Measurements from ENCODE around the gene RASA3.

Gene RASA3

DNA sequence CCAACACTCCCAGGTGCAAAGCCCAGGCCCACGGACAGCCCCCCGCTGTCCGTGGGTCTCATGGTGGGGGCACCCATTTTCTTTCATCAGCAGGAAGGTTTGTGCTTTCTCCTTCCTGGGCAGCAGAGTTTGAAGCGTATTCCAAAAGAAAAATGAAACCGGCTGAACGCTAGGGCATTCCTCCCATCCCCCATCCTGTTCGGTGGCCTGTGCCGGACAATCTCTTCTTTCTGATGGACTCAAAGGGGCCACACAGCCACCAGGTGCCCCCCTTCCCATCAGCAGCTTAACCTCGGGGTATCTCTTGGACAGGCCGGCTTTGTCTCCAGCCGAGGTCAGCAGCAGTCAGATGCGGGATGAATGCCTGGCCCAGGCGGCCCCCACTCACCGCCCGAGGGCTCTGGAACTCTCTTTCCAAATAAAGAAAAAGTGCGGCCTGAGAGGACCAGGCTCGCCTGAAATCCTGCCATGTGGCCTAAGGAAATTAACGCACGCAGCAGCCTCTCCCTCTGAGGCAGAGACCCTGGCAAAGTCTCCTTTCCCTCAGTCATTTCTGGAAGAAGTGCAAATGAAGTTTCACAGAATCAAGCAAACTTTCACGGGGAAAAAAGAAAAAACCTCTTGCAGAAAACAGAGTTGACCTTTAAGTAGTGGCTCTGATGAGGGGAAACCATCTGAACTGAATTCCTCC, 67.8 kb downstream of the RASA3 start:
- no peak for FAIRE-seq

DNA sequence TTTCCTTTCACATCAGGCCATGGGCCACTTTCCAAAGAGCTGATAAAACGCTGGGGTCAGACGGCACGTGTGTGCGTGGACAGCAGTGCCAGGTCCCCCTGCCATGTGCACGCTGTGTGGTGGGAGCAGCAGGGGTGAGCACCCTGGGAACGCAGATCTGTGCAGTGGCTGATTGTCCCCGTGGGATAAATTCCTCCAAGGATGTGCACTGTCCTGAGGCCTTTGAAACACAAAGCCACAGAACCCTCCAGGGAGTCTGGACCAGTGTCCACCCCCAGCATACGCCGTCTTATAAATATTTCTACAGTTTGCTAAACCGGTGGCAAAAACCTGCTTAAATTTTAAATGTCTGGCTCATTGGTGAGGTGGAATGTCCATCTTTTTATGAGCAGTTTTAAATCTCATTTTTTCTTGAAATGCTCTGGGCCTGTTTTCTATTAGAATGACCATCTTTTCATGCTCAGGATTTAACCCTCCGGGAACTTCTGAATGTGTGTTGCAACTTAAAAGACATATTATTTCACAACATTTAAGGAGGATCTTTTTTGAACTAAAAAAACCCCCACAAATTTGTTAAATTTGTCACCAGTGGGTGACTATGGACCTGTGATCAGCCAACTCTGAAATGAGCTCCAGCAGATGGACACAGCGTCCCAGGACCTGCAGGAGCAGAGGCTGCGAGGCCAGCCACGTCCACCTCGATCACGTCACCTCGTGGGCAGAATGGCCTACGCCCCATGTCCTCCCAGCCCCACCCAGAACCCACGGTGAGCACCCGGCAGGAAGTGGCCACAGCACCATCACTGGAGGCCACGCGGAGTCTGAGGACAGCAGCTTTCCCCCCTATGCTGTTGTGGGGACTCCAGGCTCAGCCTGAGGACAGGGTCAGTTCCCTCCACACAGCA, 68.6 kb downstream of the RASA3 start:
- no peak for FAIRE-seq

DNA sequence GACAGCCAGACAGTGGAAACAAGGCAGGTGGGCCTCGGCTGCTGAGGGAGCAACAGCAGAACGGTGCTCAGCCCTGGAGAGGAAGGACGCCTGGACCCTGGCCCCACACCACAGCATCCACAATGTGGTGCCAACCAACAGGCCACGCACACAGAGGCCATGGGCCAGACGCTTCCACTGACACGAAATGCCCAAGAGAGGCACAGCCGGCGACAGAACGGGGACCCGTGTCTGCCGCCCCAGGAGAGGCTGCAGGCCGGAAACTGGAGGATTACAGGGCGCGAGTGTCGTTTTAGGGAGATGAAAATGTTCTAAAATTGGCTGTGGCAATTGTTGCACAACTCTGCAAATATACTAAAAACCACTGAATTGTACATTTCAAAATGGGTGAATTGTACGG, 69.7 kb downstream of the RASA3 start:
- no peak for FAIRE-seq

DNA sequence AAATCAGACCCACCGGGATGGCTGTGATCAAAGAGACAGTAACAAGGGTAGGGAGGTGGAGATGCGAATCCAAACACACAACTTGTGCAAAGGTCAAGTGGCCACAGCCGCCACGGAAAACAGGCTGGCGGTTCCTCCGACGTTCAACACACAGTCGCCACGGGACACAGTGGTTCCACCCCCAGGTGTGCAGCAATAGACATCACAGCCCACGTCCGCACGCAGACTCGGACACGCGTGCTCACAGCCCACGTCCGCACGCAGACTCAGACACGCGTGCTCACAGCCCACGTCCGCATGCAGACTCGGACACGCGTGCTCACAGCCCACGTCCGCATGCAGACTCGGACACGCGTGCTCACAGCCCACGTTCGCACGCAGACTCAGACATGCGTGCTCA, 70.1 kb downstream of the RASA3 start:
- no peak for FAIRE-seq

DNA sequence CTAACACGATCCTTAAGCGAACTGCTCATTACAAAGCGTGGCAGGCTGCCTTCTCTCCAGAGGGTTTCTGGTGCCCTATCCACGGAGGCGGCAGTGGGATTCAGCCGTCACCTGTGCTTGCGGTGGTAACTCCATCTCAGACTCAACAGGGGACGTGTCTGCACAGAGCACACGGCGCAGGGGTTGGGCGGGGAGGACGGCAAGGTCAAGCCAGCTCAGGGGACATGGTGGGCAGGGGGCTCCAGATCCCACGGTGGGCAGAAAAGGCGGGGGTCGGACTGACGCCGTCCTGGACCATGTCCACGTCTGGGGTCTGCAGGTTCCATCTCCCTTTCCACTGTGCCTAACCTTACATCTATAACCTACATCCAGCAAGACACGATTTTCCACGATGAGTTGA, 70.7 kb downstream of the RASA3 start:
- no peak for FAIRE-seq

DNA sequence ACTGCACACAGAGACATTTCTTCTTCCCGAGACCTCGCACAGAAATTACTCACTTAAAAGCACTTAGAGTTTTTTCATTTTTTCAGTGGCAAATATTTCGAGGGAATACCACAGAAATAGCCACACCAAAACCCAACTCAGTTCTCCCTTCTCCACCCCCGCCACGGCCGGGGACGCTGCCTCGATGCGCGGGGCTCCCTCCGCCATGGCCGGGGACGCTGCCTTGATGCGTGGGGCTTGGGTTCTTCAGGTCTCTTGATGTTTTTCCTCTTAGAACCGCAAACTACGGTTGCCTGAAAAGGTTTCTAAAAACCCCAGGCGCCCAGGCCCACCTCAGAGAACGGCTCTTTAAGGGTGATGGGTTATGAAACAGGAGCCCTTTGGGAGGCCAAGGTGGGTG, 71.4 kb downstream of the RASA3 start:
- FAIRE-seq: no peak

DNA sequence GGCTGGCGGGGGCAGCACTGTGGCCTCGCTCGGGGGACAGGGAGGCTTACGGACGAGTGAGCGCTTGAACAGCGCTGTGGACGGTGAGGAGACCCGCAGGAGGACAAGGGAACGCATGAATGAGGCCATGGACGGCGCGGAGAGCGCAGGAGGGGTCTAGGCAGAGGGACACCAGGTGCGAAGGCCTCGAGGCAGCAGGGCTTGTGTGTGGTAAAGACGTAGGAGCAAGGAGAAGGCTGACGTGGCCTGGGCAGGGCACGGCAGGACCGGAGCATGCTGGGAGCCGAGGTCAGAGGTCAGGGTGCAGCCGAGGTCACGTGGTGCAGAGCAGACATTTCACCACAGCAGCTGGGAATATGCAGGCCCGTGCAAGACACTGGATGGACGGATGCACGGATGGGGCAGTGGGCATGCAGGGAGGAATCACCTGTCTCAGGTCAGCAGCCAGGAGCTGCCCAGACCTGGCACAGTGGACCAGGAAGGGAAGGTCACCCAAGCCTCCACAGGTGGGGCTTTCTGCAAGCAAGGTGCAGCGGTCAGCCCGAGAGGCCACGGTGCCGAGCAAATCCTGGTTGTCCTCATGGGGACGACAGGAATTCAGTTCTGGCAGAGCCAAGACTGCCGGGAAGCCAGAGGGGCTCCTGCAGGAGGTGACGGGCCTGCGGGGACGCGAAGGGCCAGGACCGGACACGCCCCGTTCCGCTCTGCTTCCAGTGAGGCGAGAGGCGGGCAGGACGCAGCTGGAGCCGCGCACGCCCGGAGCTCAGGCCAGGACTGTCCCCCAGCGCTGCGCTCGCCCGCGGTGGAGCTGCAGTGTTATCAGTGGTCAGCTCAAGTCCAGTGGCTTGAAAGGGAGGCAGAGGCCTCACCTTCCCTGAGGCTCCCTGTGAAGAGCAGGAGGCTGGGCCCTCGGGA, 72.2 kb downstream of the RASA3 start:
- no peak for FAIRE-seq

DNA sequence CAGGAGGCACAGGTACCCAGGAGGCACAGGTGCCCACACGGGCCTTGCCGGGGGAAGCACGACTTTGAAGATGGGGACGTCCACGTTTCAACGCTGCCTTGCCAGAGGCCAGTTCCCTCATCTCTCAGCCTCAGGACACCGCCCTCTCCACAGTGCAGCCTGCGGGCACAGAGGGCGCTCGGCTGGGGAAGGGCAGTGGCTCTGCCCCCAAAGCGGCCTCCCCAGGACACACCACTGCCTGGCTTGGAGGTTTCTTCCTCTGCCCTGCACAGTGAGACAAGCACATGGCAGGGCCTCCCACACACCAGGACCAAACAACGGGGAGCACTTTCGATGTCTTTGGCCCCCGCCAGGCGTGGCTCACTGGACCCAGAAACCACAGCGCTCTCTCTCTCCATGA, 73.0 kb downstream of the RASA3 start:
- FAIRE-seq: no peak

DNA sequence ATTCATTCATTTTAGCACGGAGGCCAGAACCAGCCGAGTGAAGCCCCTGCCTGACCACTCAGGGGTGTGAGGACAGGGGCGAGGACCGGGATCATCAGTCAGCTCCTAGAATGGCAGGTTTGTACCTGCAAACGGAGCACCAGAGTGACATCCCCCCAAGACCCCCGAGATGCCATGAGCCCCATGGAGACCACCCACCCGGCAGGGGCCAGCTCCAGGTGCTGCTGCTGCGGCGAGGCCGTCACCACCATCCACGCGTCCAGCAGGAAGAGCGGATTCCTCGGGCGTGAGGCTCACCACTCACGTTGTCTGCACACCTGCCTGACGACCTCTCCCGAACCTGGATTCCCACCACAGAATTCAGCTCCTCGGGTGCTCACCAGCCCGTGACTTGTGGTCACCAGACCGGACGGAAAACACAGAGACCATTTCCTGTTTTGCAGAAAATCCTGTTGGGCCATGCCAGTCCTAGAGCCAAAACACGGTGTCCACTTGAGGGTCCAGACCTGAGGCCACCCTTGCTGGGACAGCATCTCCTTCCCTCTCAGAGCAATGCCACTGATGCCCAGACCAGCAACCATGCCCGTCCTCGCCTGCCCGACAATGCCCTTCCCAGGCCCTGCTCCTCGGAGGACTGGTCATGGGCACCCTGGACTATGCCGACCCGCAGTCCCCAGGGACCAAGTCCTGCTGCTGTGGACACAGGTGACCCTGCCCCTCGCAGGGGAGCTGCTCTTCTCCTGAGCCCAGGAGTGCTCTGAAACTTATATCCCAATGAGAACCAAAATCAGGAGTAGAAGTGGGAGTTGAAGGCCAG, 74.2 kb downstream of the RASA3 start:
- FAIRE-seq: no peak

DNA sequence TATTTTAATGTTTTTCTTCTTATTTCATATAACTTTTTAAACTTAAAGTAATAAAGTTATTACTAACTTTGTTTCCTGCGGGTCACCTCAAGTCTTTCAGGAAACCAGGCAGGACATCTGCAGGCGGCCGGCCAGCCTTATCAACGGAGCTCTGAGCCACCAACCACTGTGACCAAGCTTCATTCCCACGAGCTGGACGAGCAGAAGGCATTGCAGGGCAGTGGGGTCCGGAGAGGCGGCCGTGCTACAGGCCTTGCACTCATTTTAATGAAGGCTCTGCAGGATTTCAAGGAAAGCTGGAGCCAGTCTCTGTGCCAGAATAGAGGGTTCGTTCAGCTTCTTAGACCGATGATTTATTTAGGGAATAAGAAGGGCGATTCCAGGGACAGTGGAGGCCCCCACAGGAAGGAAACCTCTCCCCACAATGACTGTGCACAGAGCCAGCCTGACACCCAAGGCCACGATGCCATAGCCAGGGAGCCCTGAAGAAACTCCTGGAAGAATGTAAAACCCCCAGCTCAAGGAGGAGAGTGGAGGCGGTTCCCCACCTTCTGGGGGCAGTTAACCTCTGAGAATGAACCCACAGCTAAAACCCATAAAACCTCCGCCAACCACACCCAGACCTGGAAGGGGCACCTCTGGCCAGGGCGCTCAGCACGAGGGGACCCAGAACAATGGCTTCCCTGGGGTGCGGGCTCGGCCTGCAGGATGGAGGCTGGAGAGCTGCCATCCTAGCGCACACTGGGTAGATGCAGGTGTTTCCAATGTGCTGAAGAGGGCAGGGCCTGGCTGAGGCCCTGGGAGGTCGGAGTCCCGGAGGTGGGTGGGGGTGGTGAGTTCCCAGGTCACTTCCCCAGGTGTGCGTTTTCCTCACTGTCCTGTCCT, 75.0 kb downstream of the RASA3 start:
- no peak for FAIRE-seq

DNA sequence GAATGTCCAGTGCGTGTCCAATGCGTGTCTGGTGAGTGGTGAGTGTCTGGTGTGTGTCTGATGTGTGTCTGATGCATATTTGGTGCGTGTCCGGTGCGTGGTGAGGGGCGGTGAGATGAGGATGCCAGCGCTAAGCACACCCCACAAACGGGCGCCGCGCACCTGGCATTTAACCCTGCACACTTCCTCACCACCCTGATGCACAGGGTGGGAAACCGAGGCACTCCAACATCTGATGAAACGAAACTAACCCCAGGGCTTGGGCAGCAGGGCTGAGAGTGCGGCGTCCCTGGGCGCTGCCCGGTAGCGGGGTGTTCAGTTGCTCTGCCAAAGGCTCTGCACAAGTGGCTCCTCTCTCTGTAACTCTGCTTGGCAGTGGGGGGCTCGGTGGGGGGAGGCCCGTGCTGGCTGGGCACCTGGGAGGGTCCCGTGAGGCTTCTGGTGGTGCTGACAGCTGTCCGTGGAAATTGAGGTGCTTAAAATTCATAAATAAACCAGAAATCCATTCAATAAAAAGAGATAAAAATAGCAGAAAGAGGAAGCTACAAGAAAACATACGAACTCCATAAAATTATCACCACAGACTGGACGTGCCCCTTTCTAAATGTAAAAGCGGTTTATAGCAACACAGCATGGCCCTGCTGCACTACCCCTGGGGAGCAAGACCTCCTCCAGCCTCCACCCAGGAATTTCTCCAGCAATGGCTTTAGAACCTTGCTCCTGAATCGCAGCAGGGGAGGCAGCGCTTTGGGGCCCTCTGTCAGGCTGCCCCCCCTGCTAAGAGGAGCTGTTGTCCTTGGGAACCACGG, 76.0 kb downstream of the RASA3 start:
- FAIRE-seq: no peak

DNA sequence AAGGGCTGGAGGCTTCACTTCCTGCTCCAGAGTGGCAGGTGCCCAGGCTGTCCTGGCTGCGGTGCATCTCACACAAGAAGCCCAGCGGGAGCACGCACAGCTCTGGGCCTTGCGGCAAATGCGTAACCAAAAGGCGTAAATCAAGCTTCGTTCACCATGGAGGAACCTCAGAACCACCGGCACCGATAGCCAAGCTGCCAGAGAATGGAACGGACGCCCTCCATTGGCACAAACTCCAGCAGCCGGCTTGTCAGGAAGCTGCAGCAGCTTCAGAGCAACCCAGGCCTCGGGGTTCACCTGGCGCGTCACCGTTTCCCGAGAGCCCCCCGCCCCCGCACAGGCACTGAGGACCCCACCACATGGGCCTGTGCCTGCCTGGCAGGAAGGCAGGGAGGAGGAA, 76.7 kb downstream of the RASA3 start:
- no peak for FAIRE-seq

DNA sequence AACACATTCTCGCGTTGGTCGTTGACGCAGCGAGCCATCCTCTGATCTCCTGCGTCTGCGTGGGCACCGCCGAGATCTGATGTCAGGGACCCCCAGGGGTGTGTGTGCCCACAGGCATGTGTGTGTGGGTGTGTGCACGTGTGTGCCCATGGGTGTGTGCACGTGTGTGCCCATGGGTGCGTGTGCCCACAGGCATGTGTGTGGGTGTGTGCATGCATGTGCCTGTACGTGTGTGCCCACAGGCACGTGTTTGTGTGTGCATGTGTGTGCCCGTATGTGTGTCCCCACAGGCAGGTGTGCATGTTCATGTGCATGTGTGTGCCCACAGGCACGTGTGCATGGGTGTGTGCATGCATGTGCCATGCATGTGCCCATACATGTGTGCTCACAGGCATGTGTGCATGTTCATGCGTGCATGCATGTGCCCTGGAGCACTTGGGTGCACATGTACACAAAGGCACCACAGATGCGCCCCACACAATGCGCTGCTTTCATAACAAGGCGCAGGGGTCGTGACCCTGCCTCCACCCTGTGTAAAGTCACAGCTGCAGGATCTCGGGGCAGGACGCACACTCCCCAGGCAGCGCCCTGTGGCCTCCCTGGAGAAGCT, 77.5 kb downstream of the RASA3 start:
- FAIRE-seq: no peak

DNA sequence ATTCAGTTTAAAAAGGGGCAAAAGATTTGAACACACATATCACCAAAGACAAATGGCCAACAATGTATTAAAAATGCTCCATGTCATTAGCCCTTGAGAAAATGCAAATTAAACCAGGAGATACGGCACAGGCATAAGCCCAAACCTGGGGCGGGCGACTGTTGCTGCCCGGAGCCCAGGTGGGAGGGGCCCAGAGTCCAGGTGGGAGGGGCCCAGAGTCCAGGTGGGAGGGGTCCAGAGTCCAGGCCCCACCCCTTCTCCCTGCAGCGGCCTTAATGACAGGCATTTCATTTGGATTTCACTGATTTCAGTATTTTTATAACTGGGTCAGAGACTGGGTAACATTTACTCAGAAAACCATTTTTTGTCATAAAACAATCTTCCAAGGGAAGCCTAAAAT, 78.2 kb downstream of the RASA3 start:
- FAIRE-seq: no peak

DNA sequence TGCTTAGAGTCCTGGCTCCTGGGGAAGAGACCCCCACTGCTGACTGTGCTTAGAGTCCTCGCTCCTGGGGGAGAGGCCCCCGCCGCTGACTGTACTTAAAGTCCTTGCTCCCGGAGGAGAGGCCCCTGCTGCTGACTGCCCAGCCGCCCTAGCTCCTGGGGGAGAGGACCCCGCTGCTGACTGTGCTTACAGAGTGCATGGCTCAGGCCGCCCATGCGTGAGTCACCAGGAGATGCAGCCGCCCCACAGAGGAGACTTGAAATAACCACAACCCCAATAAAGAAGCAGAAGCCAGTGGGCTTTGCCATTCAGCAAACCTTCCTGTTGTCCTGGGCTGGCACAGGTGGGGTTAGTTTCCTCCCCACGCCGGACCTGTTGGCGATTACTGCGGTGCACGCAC, 79.4 kb downstream of the RASA3 start:
- no peak for FAIRE-seq

DNA sequence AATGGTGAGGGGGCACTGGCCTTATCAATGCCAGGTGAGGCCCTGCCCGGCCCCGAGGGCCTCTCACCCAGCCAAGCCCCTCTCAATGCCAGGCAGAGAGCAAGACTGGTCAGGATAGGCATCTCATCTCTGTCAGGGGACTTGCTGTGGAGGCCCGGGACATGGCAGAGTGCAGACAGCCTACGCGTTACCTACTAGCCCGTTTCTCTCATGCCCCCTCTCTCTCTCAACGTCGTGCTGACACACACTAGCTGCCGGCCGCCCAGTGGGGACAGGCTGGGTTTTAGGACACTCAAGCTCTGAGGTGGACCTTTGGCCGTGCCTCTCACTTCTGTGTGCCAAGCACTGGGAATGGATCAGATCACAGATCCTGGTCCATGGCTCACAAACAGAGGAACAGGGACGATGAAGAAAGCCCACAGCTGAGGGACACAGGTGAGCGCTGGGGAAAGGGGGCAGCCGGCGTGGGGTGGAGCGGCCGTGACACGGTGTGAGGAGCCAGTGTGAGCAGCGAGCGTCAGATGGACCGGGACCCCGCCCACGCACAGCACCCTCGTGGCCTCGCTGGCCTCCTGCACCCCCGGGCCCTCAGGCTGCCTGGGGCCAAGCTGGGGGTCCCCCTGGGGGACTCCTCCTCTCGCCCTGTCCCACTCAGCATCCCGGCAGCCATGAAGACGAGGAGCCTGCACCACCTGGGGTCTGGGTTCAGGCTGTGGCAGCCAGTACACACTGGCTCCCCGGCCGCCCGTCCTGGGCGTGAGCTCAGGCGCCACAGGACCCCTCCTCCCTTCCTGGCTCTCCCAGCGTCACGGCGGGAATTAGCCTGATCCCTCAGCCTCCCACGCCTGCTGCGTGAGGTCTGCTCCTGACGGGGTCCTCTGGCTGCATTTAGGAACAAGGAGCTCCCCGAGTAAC, 81.6 kb downstream of the RASA3 start:
- no peak for FAIRE-seq

DNA sequence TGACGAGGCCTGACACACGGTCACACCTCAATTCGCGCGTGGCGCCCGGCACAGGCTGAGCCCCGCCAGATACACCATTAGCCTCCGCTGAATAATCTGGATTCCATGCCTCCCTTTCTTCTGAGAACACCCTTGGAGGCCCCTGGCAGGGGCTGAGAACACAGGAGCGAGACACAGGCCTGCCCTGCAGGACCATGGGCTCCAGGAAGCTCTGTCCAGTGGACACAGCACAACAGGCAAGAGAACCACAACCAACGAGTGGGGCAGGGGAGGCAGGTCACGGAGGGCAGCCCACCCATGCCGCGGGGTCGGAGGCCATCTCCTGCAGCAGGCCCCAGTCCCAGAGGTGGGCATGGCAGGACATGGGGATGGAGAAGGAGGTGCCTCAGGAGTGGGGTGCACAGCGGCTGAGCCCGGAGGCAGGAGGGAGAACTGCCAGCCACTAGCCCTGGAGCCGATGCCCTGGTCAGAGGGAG, 82.8 kb downstream of the RASA3 start:
- FAIRE-seq: no peak

DNA sequence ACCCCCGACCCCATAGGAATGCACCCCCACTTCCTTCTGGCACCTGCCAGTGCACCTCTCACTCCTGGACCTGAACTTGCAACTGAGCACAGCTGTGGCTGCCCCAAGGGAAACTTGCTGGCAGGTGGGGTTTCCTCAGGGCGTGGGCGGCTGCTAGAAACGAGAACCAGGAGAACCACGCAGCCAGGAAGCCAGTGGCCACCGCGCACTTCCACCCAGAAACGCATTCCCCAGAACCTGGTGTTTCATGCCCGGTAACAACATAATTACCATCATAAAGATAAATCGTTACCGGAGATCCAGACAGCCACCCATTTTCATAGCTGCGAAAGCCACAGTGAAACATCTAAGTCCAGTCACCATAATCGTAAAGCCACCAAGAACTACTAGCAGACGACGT, 83.4 kb downstream of the RASA3 start:
- no peak for FAIRE-seq

DNA sequence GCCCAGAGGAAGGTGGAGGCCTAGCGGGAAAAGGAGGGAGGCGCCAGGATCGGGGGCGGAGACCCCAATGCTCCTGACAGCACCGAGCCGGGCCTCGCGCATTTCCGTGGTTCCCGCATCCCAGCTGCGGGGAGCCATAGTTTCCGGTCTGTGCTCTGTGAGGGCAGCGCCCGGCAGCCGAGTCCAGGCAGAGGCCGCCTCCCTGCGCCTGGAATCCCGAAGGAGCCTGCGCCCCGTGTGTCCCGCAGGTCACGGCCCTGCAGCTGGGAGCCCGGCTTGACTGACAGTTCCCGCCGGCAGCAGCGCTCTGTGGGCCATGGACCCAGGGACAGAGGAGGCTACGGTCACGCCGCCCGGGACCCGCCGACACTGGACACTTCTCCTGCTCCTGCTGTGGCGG, 84.0 kb downstream of the RASA3 start:
- FAIRE-seq: no peak
